Lung (tissue), 12 donors: ENCODE data around the gene FOXO6. TPM values are rescaled to one million over a fixed set of nuclear protein-coding genes. Genes with fewer than 3 reads are reported as not detected.

ENCODE experiments used
- ATAC-seq: fragments of 200-7000 bp; cut with Tn5 transposase; one replicate; pipeline ENCODE4 v1.9.1; 2020; ENCODE audit warnings: moderate number of reproducible peaks; ENCODE audit not compliant: insufficient read depth, low FRiP score
- DNase-seq, 3 donors: peaks; one replicate each; pipeline ENCODE4 v3.0.0-alpha.2; 2013 to 2017
- H3K27ac ChIP-seq, 2 donors: one replicate each; pipeline ENCODE4 v1.5.1; 2013; ENCODE audit warnings: mild to moderate bottlenecking in 2 of 2, moderate library complexity in 2 of 2, control low read depth in 1 of 2, inconsistent platforms in 1 of 2, low read depth in 1 of 2, low read length in 1 of 2
- H3K27me3 ChIP-seq, 3 donors: one replicate each; pipeline ENCODE4 v1.5.1; 2013; ENCODE audit warnings: low read length in 2 of 3; ENCODE audit not compliant: control insufficient read depth in 3 of 3, insufficient read depth in 3 of 3
- H3K36me3 ChIP-seq, 4 donors: one replicate each; pipeline ENCODE4 v1.5.1; 2013; ENCODE audit warnings: low read length in 4 of 4, mild to moderate bottlenecking in 1 of 4, moderate library complexity in 1 of 4; ENCODE audit not compliant: control insufficient read depth in 4 of 4, insufficient read depth in 4 of 4
- H3K4me1 ChIP-seq, 5 donors: one replicate each; pipeline ENCODE4 v1.5.1; 2013; ENCODE audit warnings: low read length in 5 of 5, mild to moderate bottlenecking in 2 of 5, moderate library complexity in 1 of 5; ENCODE audit not compliant: control insufficient read depth in 5 of 5, insufficient read depth in 5 of 5
- H3K4me3 ChIP-seq: one replicate; pipeline ENCODE4 v1.5.1; 2013; ENCODE audit warnings: mild to moderate bottlenecking, control low read depth, moderate library complexity
- H3K9ac ChIP-seq, 2 donors: one replicate each; pipeline ENCODE4 v1.5.1; 2013; ENCODE audit warnings: low read length in 2 of 2, control low read depth in 1 of 2; ENCODE audit not compliant: insufficient read depth in 1 of 2
- H3K9me3 ChIP-seq, 4 donors: one replicate each; pipeline ENCODE4 v1.5.1; 2013; ENCODE audit warnings: low read length in 3 of 4, mild to moderate bottlenecking in 1 of 4, moderate library complexity in 1 of 4; ENCODE audit not compliant: control insufficient read depth in 4 of 4, insufficient read depth in 3 of 4
- CTCF ChIP-seq: IDR thresholded peaks from 2 replicates; pipeline ENCODE4 v1.5.1; 2012; ENCODE audit warnings: mild to moderate bottlenecking; ENCODE audit errors: control extremely low read depth, extremely low read depth
- WGBS, 2 donors: extraction: QIAGEN DNeasy Blood & Tissue Kit; methylation state at CpG; one replicate each; pipeline ENCODE4 v1.1.7; 2013; 5-methylcytosine and 5-hydroxymethylcytosine counted together
- polyA plus RNA-seq, 2 donors: library from polyadenylated mRNA; stranded (reverse); fragments of 200-250 nt; gene quantifications; one replicate each; pipeline ENCODE4 v1.2.1, GENCODE V29; 2013
- total RNA-seq, 2 donors: library from RNA; depleted of rRNA in 1 of 2; stranded (reverse); fragments of >200 nt in 1 of 2; gene quantifications; one replicate each; pipeline ENCODE4 v1.2.1, GENCODE V29; 2014 to 2021
- donor health status: control.
- donor health status: control.
- donor health status: Bipolar disorder and iron deficiency.
- donor health status: healthy.
- donor health status: DM: yes; HTN: yes; CAD: no.

Gene FOXO6
- total and polyA plus RNA-seq, 4 donors = 0.22 to 2.9 (median 0.86) TPM

GRCh38 chr1:41370756-41371420 lies 9.7 kb downstream of the FOXO6 start:
- Histone ChIP-seq H3K9me3 (no peaks in the 10 kb centered on the region), H3K36me3 (no peaks in the 10 kb centered on the region), H3K9ac (no peak overlapping the region), H3K27ac (no peak overlapping the region), H3K27me3 (peaks cover 0 to 5% (median 0%) of the 10 kb centered on the region in 3 donors), H3K4me1 (peaks cover 2 to 21% (median 8%) of the 10 kb centered on the region in 5 donors), H3K4me3 (no peak overlapping the region)
- 92 to 97% methylated on average over 5 of the region's 5 CpGs for WGBS, 2 donors
- TF ChIP-seq CTCF = no peak
- no peak for ATAC-seq
- no peak for DNase-seq

- DNase-seq (peak in 1 of 3 donors; percentile 56), ATAC-seq (no peak)
- H3K4me3 ChIP-seq = no peak overlapping the region
- no peaks in the 10 kb centered on the region for H3K9me3 ChIP-seq
- H3K36me3 ChIP-seq = no peaks in the 10 kb centered on the region
- WGBS, 2 donors = 28 to 34% methylated on average over 7 of the region's 7 CpGs
- H3K27me3 ChIP-seq = peaks cover 0 to 5% (median 0%) of the 10 kb centered on the region in 3 donors
- TF ChIP-seq CTCF = no peak
- H3K27ac ChIP-seq = no peak overlapping the region
- H3K4me1 ChIP-seq = peaks cover 2 to 12% (median 7%) of the 10 kb centered on the region in 5 donors
- no peak overlapping the region for H3K9ac ChIP-seq
These were observed 10.7 kb downstream of the FOXO6 start for GRCh38 chr1:41371630-41372599.

- DNase-seq (no peak), ATAC-seq (no peak)
- Histone ChIP-seq H3K9me3 (no peaks in the 10 kb centered on the region), H3K36me3 (no peaks in the 10 kb centered on the region), H3K9ac (no peak overlapping the region), H3K27ac (no peak overlapping the region), H3K27me3 (no peaks in the 10 kb centered on the region), H3K4me3 (no peak overlapping the region), H3K4me1 (peaks cover 2 to 12% (median 7%) of the 10 kb centered on the region in 5 donors)
- WGBS, 2 donors = 63 to 65% methylated on average over 4 of the region's 4 CpGs
- TF ChIP-seq CTCF = no peak
These were observed 11.4 kb downstream of the FOXO6 start for GRCh38 chr1:41372600-41372993.
